SK-N-SH (cell line): ENCODE measurements around the gene GXYLT2.

ENCODE experiments used
- CTCF ChIP-seq: fragments of 200-600 bp; sonication (generic); IDR thresholded peaks from 2 replicates; pipeline ENCODE4 v1.6.1; 2017; ENCODE audit warnings: antibody characterized with exemption, mild to moderate bottlenecking, moderate library complexity
- MAX ChIP-seq: IDR thresholded peaks from 2 replicates; pipeline ENCODE4 v1.4.0; 2012; ENCODE audit warnings: low read depth
- MEF2A ChIP-seq: IDR thresholded peaks from 2 replicates; pipeline ENCODE4 v1.4.0; 2012; ENCODE audit warnings: low read depth, borderline replicate concordance

- TF ChIP-seq MEF2A (no peak), CTCF (no peak), MAX (no peak)
These were observed 16.3 kb downstream of the GXYLT2 start for GRCh38 chr3:72904163-72904562.
